ENCODE results near the gene CDH4. TPM values are rescaled to one million over a fixed set of nuclear protein-coding genes. Genes with fewer than 3 reads are reported as not detected.

CDH4 gene
- total RNA-seq, 1 donor: 0.18 TPM

DNA sequence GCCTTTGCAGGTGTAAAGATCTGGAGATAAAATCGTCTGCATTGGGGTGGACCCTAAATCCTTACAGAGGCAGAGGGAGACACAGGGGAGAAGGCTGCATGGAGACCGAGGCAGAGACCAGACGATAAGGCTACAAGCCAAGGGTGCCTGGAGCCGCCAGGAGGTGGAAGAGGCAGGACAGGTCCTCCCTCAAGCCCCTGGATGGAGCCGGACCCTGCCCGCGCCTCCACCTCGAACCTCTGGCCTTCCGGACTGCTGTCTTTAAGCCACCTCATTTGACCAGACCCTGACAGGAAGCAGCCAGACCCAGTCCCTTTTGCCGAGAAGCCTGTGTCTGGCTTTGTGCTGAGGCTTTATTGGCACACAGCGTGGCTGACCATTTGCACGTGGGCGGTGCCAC, 629.8 kb downstream of the CDH4 start:
- TF ChIP-seq, protein P1, sequence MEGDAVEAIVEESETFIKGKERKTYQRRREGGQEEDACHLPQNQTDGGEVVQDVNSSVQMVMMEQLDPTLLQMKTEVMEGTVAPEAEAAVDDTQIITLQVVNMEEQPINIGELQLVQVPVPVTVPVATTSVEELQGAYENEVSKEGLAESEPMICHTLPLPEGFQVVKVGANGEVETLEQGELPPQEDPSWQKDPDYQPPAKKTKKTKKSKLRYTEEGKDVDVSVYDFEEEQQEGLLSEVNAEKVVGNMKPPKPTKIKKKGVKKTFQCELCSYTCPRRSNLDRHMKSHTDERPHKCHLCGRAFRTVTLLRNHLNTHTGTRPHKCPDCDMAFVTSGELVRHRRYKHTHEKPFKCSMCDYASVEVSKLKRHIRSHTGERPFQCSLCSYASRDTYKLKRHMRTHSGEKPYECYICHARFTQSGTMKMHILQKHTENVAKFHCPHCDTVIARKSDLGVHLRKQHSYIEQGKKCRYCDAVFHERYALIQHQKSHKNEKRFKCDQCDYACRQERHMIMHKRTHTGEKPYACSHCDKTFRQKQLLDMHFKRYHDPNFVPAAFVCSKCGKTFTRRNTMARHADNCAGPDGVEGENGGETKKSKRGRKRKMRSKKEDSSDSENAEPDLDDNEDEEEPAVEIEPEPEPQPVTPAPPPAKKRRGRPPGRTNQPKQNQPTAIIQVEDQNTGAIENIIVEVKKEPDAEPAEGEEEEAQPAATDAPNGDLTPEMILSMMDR (IDR thresholded peaks at IDR 0.05; ENCODE audit: insufficient read depth, low read length): no peak
- H3K4me3 ChIP-seq (ENCODE audit: low read depth, low read length): no peak overlapping the region
- no peak for DNase-seq (ENCODE audit: low read depth)

DNA sequence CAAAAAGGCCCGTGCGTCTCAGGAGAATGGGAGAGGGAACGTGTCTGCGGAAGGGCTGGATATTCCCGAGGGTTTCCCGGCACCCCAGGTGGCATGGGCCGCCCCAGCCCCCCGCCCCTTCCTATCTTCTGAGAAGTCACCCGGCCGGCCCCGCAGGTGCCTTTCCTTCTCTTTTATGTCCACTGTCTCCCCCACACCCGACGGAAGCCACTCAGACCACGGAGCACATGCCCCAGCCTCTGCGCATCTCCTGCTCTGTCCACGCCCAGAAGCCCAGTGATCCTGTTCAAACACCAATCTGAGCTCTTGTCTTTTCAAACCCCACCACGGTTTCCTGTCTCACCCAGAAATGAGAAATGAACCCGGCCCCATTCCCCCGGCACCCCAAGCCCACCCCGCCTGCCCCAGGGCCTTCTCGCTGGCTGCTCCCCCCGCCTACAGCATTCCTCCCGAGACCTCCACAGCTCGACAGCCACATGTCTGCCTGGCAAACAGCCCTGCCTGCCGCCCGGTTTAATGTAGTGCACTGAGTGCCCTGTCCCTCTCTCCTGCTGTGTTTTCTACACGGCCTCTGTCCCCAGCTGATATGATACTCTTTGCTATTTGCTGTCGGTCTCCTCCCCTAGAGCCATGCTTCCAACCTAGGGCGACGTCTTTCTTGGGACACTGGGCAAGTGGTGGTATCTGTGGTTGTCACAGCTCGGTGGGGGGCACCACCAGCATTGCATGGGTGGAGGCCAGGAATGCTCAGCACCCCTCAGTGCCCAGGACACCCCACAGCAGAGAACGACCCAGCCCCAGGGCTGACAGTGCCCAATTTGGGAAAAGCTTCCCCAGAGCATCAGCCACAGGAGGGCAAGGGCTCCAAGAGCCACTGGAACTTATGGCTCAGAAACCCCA, 630.9 kb downstream of the CDH4 start:
- no peak for DNase-seq (ENCODE audit: low read depth)
- no peak overlapping the region for H3K4me3 ChIP-seq (ENCODE audit: low read depth, low read length)
- TF ChIP-seq, protein P1 (IDR thresholded peaks at IDR 0.05; ENCODE audit: insufficient read depth, low read length): no peak

GRCh38 chr20:61883857-61884393, 631.9 kb downstream of the CDH4 start:
- no peak overlapping the region for H3K4me3 ChIP-seq (ENCODE audit: low read depth, low read length)
- TF ChIP-seq, protein P1 (IDR thresholded peaks at IDR 0.05; ENCODE audit: insufficient read depth, low read length): no peak
- DNase-seq (ENCODE audit: low read depth): peak; percentile 25

DNA sequence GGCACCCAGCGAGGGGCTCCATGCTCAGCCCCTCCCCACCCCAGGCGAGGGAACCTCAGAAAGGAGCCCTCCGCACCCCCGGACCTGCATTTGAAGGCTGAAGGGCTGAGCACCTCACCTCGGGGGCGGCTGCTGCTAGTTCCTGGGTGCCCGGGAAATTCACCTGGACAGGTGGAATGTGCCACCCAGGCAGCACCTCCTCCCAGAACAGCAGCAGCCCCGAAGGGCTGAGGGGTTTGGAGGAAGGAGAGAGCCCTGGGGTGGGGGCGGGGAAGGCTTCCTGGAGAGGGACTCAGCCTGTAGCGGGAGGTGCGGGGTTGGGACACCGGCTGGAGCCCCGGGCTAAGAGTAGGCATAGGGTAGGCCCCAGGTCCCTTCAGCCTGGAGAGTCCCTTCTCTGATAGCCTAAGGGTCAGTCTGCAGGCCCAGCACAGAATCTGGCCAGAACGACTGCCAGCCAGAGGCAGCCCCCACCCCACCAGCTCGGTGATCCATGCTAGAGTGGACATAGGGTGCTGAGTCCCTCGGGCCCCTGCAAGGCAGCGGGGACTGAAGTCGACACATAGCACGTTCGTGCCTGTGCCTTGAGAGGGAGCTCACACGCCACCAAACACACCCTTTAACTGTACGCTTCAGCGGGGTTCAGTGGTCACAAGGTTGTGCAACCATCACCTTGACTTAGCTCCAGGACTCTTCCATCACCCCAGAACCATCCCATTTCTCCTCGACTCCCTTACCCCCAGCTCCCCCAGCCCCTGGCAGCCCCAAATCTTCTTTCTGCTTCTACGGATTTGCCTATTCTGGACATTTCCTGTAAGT, 632.7 kb downstream of the CDH4 start:
- no peak overlapping the region for H3K4me3 ChIP-seq (ENCODE audit: low read depth, low read length)
- DNase-seq (ENCODE audit: low read depth): no peak
- TF ChIP-seq, protein P1 (IDR thresholded peaks at IDR 0.05; ENCODE audit: insufficient read depth, low read length): no peak

- TF ChIP-seq, protein P1 (IDR thresholded peaks at IDR 0.05; ENCODE audit: insufficient read depth, low read length): no peak
- no peak overlapping the region for H3K4me3 ChIP-seq (ENCODE audit: low read depth, low read length)
- DNase-seq (ENCODE audit: low read depth): no peak
Measured at GRCh38 chr20:61885759-61886715, 634.0 kb downstream of the CDH4 start.
